CD1c-positive myeloid dendritic cell (primary cell): ENCODE results near the gene HYI.
"Not testable (repeated sequence)": the region's sequence is repeated elsewhere in the genome, so short reads cannot be mapped to it uniquely, and the experiment has no call there.

Experiments used
- DNase-seq: peaks from one replicate; pipeline ENCODE4 v3.0.0-alpha.2; 2016; ENCODE audit errors: extremely low spot score

HYI gene, protein sequence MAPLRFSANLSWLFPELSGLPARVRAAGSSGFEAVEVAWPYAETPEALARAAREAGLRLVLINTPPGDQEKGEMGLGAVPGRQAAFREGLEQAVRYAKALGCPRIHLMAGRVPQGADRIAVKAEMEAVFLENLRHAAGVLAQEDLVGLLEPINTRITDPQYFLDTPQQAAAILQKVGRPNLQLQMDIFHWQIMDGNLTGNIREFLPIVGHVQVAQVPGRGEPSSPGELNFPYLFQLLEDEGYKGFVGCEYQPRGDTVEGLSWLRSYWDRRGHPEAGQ

DNA sequence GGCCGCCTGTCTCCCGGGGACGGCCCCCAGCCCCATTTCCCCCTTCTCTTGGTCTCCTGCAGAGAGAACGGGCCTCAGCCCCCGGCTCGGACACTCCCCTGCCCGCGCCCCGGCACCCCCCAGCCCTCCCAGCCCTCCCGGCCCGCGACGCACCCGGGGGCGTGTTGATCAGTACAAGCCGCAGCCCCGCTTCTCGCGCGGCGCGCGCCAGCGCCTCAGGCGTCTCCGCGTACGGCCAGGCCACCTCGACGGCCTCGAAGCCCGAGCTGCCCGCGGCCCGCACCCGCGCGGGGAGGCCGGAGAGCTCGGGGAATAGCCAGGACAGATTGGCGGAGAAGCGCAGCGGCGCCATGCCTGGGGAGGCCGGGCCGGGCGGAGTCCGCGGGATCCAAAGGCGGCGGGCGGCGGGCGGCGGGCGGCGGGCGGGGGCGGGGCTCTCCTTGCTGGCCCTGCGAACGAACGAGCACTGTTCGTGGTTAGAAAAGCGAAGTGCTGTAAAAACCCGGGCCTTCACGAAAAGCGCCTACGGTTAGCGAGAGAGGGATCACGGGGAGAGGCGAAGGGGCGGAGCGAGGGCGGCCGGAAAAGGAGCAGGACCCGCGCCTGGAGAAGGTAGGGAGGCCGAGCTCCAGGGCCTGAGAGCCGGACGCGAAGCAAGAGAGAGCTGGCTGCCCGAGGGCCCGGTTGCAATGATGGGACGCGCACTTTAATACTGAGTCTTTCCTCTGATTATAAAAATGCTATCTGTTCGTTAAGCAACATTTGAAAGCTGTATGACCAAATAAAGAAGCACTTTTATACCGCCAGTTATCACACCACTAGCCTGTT lies at the start of gene HYI:
TSS of gene HYI (minus strand) at position 490 of the 828 bp plus-strand sequence. CDS start at position 352, 138 bp downstream.
- DNase-seq, result peak; percentile 91

DNA sequence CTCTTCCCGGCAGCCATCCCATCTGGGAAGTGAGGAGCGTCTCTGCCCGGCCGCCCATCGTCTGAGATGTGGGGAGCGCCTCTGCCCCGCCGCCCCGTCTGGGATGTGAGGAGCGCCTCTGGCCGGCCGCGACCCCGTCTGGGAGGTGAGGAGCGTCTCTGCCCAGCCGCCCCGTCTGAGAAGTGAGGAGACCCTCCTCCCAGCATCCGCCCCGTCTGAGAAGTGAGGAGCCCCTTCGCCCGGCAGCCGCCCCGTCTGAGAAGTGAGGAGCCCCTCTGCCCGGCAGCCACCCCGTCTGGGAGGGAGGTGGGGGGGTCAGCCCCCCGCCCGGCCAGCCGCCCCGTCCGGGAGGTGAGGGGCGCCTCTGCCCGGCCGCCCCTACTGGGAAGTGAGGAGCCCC lies 48.1 kb upstream of the HYI start:
- DNase-seq, result not testable (repeated sequence)

DNA sequence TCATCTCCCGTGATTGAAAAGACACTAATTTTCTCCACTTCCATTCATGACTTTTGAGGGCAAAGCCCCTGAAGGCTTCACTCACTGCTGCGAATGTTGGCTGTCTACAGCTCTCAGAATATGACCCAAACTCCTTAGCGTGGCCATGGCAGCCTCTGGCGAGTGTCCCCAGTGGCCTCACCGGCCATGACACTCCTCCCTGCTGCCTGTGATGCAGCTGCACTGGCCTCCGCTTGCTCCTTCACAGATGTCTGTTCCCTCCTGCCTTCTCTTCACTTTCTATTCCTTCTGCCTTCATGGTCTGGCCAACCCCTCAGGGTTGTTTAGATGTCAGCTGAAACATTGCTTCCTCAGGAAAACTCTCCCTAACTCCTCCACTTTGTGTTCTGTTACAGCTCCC lies 46.2 kb upstream of the HYI start:
- DNase-seq, result no peak

DNA sequence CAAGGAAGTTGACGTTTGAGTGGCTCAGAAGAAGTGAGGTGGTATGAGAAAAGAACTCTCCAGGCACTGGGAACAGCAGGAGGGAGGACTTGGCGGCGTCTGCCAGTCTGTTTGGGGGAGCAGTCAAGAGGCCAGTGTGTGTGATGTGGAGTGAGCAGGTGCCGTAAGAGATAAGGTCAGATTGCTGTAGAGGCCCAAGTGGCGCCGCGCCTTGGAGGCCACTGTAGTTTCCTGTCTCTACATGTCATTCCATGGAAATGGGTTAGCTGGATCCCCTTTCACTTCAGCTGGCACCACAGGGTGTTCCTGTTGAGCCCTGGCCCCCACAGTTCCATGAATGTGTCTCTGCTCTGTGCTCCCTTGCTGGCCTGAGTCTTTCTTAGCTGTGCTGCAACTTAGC lies 41.5 kb upstream of the HYI start:
- no peak for DNase-seq

DNA sequence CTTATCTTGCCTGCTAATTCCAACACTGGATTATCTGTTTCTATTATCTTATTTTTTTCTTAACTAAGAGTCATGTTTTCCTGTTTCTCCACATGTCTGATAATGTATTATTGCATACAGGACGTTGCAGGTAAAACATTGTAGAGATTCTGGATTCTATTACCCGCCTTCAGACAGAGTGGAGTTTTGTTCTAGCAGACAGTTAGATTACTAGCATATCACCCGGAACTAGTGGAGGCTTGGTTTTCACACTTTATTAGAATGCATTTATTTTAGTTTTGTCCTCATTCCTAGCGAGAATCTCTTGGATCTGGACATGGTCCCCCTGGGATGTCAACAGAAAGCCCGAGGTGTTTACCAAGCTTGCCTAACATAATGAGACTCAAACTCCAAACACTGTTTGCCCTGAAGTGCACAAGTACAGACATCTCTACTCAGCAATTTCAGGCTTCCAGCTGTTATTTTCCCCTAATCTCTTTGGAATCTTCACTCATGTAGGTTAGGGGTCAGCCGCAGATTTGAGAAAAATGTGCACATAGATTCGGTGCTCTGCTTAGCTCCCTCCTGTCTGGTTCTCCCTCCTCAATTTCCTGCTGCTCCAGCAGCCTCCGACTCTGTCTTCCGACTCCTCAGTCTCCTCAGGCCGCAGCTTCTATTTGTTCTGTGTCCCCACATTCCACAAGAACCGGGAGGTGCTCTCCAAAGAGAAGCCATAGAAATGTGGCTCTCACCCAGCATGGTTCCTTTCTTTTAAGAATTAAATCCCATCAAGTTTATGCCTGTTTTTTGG lies 40.1 kb upstream of the HYI start:
- DNase-seq, result no peak

DNA sequence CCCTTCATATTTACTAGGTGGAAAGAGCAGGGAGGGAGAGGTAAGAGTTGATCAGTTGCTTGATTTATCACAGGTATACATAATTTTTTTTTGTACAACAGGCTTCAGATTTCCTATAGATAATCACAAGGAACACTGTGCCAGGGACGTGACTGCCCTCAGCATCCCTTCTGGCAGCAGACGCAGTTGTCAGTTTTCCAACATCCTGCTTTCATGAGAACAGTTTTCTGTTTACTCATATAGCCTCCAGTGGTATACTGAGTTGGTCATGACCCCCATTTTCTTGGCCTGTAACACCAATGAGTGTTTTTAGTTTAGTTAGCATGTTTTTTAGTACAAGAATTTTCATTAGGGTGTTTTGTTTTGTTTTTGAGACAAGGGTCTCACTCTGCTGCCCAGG lies 39.1 kb upstream of the HYI start:
- DNase-seq, result no peak

DNA sequence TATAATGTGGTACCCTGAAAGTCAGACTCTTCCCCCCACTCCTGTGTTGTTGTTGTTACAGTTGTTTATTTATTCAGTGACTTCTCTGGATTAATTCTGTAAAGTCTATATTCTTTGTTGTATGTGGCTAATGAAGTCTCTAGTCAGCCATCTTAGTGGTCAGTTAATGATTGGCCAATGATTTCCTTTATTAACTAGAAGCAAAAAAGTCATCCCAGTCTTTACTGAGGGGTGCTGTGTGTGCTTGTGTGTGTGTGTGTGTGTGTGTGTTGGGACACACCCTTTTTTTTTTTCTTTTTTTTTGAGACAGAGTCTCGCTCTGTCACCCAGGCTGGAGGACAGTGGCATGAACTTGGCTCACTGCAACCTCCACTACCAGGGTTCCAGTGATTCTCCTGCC lies 37.3 kb upstream of the HYI start:
- no peak for DNase-seq

DNA sequence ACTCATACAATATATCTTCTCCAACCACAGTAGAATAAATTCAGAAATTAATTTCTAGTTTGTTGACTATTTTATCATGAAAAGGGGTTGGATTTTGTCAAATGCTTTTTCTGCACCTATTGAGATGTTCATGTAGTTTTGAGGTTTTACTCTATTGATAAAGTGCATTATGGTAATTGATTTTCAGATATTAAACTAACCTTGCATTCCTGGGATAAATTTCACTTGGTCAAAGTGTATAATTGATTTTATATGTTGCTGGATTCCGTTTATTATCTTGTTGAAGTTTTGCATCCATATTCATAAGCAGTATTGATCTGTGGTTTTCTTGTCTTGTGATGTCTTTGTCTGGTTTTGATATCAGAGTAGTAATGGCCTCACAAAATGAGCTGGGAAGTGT lies 34.4 kb upstream of the HYI start:
- no peak for DNase-seq

DNA sequence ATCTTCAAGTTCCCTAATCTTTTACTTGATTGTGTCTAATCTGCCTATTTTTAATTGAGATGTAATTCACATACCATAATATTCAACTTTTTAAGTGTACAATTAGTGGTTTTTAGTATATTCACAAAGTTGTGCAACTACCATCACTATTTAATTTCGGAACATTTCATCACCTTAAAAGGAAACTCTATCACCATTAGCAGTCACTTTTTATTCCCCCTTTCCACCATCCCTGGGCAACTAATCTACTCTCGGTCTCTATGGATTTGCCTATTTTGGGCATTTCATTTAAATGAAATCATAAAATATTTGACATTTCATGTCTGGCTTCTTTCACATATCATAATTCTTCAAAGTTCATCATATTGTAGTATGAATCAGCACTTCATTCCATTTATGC lies 30.6 kb upstream of the HYI start:
- no peak for DNase-seq

DNA sequence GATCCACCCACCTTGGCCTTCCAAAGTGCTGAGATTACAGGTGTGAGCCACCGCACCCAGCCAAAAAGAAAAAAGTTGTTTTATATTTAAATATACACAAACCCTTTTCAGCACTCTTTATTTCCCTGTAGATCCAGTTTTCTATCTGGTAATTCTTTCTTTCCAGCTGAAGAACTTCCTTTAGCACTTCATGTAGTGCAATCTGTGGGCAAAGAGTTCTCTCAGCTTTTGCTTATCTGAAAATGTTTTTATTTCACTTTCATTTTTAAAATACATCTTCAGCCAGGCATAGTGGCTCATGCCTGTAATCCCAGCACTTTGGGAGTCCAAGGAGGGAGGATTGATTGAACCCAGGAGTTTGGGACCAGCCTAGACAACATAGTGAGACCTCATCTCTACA lies 28.5 kb upstream of the HYI start:
- no peak for DNase-seq

DNA sequence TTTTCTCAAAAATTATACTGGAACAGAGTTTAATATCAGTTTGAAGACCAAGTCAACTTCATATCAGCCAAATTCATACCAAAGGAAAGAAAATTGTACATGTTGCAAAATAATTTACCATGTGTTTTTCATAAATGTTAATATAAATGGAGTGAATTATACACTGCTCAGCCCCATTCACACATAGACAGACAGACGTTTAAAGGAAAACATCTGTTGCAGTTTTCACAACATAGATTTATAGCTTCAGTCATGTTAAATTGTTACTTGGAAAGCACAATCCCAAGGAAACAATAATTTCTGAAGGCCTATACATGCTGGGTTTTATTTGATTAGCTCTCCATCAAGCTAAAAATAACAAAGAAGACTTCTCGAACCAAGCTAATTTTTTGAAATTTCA lies 27.8 kb upstream of the HYI start:
- no peak for DNase-seq

DNA sequence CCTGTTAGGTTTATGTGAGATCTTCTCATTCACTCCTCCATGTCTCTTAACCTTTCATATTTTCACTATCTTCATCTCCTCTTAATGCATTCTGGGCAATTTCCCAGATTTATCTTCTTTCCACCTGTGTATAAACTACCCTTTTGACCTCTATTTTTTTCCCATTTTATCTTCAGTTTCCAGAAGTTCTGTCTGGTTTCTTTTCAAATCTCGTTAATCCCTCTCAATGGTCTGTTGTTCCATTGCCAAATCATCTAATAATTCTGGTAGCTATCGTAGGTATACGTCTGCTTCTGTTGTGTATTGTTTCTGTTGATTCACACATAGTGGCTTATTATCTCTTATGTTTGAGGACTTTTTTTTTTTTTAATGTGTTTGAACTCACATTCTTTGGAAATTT lies 25.7 kb upstream of the HYI start:
- DNase-seq, result no peak

DNA sequence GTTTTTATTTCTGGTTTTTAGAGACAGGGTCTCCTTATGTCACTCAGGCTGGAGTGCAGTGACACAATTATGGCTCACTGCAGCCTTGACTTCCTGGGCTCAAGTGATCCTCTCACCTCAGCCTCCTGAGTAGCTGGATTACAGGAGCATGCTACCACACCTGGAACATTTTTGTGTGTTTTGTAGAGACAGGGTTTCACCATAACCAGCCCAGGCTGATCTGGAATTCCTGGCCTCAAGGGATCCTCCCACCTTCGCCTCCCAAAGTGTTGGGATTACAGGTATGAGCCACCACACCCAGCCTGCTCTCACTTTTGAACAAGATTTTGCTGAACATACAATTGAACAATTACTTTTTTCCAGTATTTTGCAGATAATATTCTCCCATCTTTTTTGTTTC lies 24.0 kb upstream of the HYI start:
- no peak for DNase-seq

DNA sequence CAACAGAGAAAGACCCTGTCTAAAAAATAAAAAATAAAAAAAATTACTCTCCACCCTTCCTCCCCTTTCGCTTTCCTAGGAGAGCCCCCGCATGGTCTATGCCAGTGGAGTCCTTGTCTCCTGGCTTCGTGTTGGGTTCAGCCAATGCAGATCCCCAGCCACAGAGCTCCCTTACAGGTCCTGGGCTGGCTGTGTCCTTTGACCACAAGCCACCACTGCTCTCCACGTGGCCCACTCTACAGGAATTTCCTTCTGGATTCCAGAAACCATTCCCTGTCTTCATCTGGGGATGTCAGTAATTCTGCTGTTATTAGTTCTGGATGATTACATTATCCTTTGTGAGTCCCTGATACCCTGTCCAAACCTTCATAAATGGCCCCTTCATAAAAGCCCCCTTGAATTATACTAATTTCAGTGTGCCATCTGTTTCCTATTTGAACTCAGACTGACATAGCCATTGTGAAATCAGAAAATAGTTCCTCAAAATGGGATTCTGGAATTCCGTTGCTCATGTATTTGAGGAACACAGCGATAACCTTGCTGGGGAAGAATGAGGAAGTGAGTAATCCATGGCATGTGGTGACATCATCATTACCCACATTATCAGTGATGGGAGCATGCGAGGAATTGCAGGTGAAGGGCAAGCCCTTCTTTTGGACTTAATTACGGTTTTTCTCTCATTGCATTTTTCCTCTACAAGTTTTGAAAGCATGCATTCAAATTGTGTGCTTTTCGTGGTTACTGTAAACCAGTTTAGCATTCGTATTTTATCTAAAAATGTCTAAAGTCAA lies 22.1 kb upstream of the HYI start:
- DNase-seq, result peak; percentile 50

DNA sequence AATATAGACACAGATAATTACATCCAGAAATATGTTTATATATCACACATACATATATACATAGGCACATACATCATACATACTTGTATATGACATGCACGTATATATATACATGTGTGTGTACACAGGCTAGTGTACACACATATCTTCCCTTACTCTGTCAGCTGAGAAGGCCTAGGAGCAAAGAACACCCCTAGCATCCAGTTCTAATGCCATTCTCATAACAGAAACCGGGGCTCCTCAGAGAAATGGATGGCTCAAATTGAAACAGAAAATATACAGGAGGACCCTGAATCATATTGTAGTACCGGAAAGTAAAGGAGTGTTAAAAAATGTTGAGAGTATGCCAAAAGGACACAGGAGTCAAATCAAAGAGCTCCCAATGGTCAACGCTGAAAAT lies 19.7 kb upstream of the HYI start:
- no peak for DNase-seq

DNA sequence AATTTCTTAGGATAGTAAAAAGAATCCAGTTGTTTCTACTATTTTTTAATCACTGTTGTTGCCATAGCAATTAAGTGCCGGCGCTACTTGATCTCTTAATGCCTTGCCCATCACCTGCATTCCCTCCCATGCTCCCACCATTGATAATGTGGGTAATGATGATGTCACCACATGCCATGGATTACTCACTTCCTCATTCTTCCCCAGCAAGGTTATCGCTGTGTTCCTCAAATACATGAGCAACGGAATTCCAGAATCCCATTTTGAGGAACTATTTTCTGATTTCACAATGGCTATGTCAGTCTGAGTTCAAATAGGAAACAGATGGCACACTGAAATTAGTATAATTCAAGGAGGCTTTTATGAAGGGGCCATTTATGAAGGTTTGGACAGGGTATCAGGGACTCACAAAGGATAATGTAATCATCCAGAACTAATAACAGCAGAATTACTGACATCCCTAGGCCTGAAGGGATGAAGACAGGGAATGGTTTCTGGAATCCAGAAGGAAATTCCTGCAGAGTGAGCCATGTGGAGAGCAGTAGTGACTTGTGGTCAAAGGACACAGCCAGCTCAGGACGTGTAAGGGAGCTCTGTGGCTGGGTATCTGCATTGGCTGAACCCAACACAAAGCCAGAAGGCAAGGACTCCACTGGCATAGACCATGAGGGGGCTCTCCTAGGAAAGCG lies 18.9 kb upstream of the HYI start:
- DNase-seq, result peak; percentile 44

DNA sequence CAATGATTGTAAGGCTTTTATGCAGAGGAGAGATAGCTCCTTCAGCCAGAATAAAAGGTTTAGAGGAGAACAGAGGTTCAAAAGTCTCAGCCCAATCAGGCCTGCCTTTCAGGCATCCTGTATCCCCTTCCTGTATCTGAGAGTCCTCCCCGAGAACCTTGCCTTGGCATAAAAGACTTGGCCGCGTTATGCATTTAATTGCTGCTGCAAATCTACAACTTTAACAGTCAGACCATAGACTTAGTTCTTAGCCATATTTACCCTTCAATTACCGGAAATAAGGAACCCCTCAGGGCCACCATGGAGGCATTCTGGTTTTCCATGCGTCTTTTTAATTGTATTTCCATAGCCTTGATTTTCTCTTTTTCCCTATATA lies 18.3 kb upstream of the HYI start:
- no peak for DNase-seq

DNA sequence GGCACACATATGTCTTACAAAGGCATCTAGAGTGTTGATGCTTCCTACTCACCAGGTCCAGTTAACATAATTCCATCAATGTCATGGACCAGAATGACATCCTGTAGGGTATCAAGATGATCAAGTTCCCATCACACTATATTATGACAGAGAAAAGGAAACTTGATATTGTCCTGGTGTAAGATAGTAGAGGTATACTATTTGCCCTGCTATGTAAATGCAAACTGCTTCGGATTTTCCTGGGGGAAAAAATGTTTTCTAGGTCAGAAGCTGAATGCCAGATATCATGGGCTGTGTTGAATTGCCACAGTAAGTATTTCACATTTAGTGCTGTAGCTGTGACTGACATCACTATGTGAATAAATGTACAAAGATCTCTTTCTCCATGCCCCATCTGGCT lies 16.2 kb upstream of the HYI start:
- no peak for DNase-seq

DNA sequence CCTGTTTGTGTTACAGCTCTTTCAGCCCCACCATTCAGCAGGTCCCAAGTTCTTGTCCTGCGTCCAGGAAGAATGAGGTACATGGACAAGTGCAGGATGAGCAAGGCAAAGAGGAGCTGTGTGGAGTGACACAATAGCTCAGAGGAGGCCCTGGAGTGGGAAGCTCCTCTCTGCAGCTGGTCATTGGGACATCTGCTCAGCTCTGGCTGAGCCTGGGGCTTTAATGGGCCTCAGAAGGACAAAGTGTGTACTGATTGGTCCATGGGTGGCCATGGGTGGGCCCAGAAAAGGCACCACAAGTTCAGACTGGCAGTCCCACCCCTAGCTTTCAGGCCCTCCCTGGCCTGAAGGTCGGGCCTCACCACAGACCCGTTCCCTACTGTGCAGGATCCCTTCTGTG lies 14.7 kb upstream of the HYI start:
- DNase-seq, result no peak

DNA sequence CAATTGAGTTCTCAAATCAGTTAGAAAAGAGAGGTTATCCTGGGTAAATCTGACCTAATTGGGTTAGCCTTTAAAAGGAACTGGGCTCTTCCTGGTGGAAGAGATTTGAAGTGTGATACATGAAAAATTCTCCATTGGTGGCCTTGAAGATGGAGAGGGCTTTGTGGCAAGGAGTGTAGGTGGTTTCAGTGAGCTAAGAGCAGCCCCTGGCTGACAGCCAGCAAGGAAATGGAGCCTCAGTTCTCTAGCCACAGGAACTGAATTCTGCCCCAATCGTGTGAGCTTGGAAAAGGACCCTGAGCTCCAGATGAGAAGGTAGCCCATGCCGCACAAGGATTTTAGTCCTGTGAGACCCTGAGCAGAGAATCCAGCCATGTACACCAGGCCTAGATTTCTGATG lies 12.7 kb upstream of the HYI start:
- peak; percentile 18 for DNase-seq

DNA sequence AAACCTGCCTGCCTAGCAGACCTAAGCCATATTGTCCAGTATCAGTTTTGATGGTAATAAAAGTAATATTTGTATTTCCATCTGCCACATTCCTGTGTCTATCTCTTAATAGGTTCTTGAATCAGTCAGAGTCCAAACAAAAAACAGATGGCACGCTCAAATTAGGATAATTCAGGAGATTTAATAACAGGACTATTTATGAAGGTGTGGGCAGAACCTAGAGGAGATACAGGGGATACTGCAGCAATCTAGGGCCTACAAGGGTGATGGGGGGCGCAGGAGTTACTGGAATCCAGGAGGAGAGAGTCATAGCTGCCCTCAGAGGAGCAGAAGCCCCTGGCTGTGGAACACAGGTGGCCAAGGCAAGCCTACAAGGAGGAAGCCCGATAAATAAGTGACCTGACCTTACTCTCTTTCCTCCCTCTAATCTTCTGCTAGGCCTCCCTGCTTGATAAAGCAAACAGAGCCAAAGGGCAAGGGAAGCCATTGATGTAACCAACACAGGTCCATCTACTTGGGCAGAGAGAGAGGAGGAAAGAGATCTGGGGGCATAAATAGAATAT lies 11.9 kb upstream of the HYI start:
- DNase-seq, result no peak
